Loucy (cell line): ENCODE data around the gene ATF7.

Experiments used
- CTCF ChIP-seq: fragments of 200-600 bp; sonication (generic); conservative IDR thresholded peaks from 2 replicates; pipeline ENCODE4 v1.5.1; 2014; ENCODE audit warnings: mild to moderate bottlenecking, antibody characterized with exemption, low read length
- EZH2phosphoT487 ChIP-seq: fragments of 200-600 bp; IDR thresholded peaks from 2 replicates; pipeline ENCODE4 v1.6.1; 2018; ENCODE audit warnings: antibody characterized with exemption, mild to moderate bottlenecking, moderate library complexity, borderline replicate concordance

GRCh38 chr12:53577941-53578352 is 48.2 kb downstream of the ATF7 start:
- no peak for TF ChIP-seq CTCF
- TF ChIP-seq EZH2phosphoT487: no peak
